ENCODE data around the gene TP53I13. TPM values are rescaled to one million over a fixed set of nuclear protein-coding genes. Genes with fewer than 3 reads are reported as not detected.

The TP53I13 gene
- total RNA-seq, 3 donors from 2014 or later, result 43.9 to 75.4 (median 46.9) TPM

GRCh38 chr17:29613352-29613837 is 44.9 kb downstream of the TP53I13 start:
- Histone ChIP-seq H3K4me1 (ENCODE audit: low read depth) (peaks cover 48% of the 10 kb centered on the region), H3K36me3 (ENCODE audit: low read depth) (no peaks in the 10 kb centered on the region), H3K9me3 (no peaks in the 10 kb centered on the region), H3K4me3 (no peak overlapping the region)
- TF ChIP-seq CTCF (IDR thresholded peaks at IDR 0.05), result peak; percentile 72
- ATAC-seq, result peak; percentile 74
- peak; percentile 94 to 98 (median 98) for DNase-seq
- intact Hi-C loops (cut with DNase I, micrococcal nuclease), result no loop called here

- peak in 2 of 3 donors; percentile 20 to 56 for DNase-seq
- Histone ChIP-seq H3K9me3 (no peaks in the 10 kb centered on the region), H3K4me3 (no peak overlapping the region), H3K4me1 (ENCODE audit: low read depth) (peaks cover 48% of the 10 kb centered on the region), H3K36me3 (ENCODE audit: low read depth) (no peaks in the 10 kb centered on the region)
- TF ChIP-seq CTCF (IDR thresholded peaks at IDR 0.05), result no peak
- intact Hi-C loops (cut with DNase I, micrococcal nuclease), result no loop called here
- no peak for ATAC-seq
These were observed 45.4 kb downstream of the TP53I13 start for GRCh38 chr17:29613856-29614255.

GRCh38 chr17:29614349-29615047 is 46.0 kb downstream of the TP53I13 start:
- no peak for DNase-seq
- H3K4me3 ChIP-seq, result no peak overlapping the region
- no peak for TF ChIP-seq CTCF (IDR thresholded peaks at IDR 0.05)
- no peak for ATAC-seq
- intact Hi-C loops (cut with DNase I, micrococcal nuclease), result no loop called here
- H3K36me3 ChIP-seq (ENCODE audit: low read depth), result no peaks in the 10 kb centered on the region
- H3K4me1 ChIP-seq (ENCODE audit: low read depth), result peaks cover 48% of the 10 kb centered on the region
- H3K9me3 ChIP-seq, result no peaks in the 10 kb centered on the region

- TF ChIP-seq CTCF (IDR thresholded peaks at IDR 0.05), result no peak
- peak; percentile 51 to 80 (median 63) for DNase-seq
- H3K9me3 ChIP-seq, result no peaks in the 10 kb centered on the region
- peaks cover 48% of the 10 kb centered on the region for H3K4me1 ChIP-seq (ENCODE audit: low read depth)
- ATAC-seq, result peak; percentile 14
- H3K4me3 ChIP-seq, result no peak overlapping the region
- H3K36me3 ChIP-seq (ENCODE audit: low read depth), result no peaks in the 10 kb centered on the region
- intact Hi-C loops (cut with DNase I, micrococcal nuclease), result no loop called here
These were observed 46.5 kb downstream of the TP53I13 start for GRCh38 chr17:29615048-29615385.

GRCh38 chr17:29615492-29616299 is 47.2 kb downstream of the TP53I13 start:
- H3K9me3 ChIP-seq, result no peaks in the 10 kb centered on the region
- peaks cover 48% of the 10 kb centered on the region for H3K4me1 ChIP-seq (ENCODE audit: low read depth)
- H3K36me3 ChIP-seq (ENCODE audit: low read depth), result no peaks in the 10 kb centered on the region
- H3K4me3 ChIP-seq, result peak overlapping the region; percentile 1
- no peak for TF ChIP-seq CTCF (IDR thresholded peaks at IDR 0.05)
- DNase-seq (peak; percentile 90 to 93 (median 91)), ATAC-seq (peak; percentile 77)
- intact Hi-C loops (cut with DNase I, micrococcal nuclease), result no loop called here

Data from mucosa of descending colon (tissue), 3 donors.